Naive thymus-derived CD4-positive, alpha-beta T cell (primary cell): Measurements from ENCODE around the gene NEK8. TPM values are rescaled to one million over a fixed set of nuclear protein-coding genes. Genes with fewer than 3 reads are reported as not detected.
A peak's percentile ranks its signal among the peaks of the same experiment; 100 is the strongest.

Experiments used
- ATAC-seq: fragments of 150-1000 bp; cut with Tn5 transposase; 2 replicates; pipeline ENCODE4 v1.10.0; 2021; ENCODE audit warnings: mild to moderate bottlenecking, moderate library complexity
- CTCF ChIA-PET: fragments of 350-600 bp; sonication (Branson Sonifier 250); formaldehyde crosslinking; loops from one replicate; lab custom pipeline; 2021; ENCODE audit warnings: antibody characterized with exemption; lab: Charles Lee
- POLR2A ChIA-PET: fragments of 350-600 bp; sonication (Branson Sonifier 250); formaldehyde crosslinking; loops from one replicate; lab custom pipeline; 2021; ENCODE audit warnings: antibody characterized with exemption, inconsistent platforms; lab: Charles Lee
- DNase-seq, 9 donors: peaks; one replicate each; pipeline versions ENCODE4 v3.0.0 to v3.0.0-alpha.2; 2020 to 2022; ENCODE audit warnings: mixed read lengths in 1 of 9
- H3K27ac ChIP-seq: one replicate; pipeline ENCODE4 v1.7.0; 2013; ENCODE audit warnings: mild to moderate bottlenecking, low read depth, low read length, moderate library complexity
- H3K27me3 ChIP-seq, 2 donors: one replicate each; pipeline ENCODE4 v1.7.0; 2013; ENCODE audit warnings: low read length in 2 of 2, mild to moderate bottlenecking in 2 of 2, moderate library complexity in 2 of 2; ENCODE audit not compliant: control insufficient read depth in 2 of 2, insufficient read depth in 2 of 2
- H3K36me3 ChIP-seq, 3 experiments: 1 replicate in 2 of 3; 2 replicates in 1 of 3; pipeline ENCODE4 v1.7.0; 2013; ENCODE audit warnings: low read length in 3 of 3, mild to moderate bottlenecking in 3 of 3, moderate library complexity in 1 of 3; ENCODE audit not compliant: insufficient read depth in 3 of 3, control insufficient read depth in 2 of 3
- H3K4me1 ChIP-seq, 2 donors: one replicate each; pipeline ENCODE4 v1.7.0; 2013; ENCODE audit warnings: low read length in 2 of 2, mild to moderate bottlenecking in 2 of 2, moderate library complexity in 1 of 2; ENCODE audit not compliant: control insufficient read depth in 2 of 2, insufficient read depth in 2 of 2
- H3K4me3 ChIP-seq: 2 replicates; pipeline ENCODE4 v1.7.0; 2013; ENCODE audit warnings: mild to moderate bottlenecking, low read length
- H3K9me3 ChIP-seq, 3 experiments: 1 replicate in 2 of 3; 2 replicates in 1 of 3; pipeline ENCODE4 v1.7.0; 2013; ENCODE audit warnings: low read length in 3 of 3; ENCODE audit not compliant: control insufficient read depth in 2 of 3
- H3K27ac Mint-ChIP-seq, 9 donors: one replicate each; pipeline ENCODE4 v1.8.0; 2020 to 2022; ENCODE audit warnings: mixed read lengths in 9 of 9, mild to moderate bottlenecking in 8 of 9, moderate library complexity in 5 of 9, inconsistent platforms in 2 of 9
- H3K27me3 Mint-ChIP-seq, 5 donors: one replicate each; pipeline ENCODE4 v1.8.0; 2021 to 2022; ENCODE audit warnings: mixed read lengths in 5 of 5, mild to moderate bottlenecking in 1 of 5
- H3K36me3 Mint-ChIP-seq, 5 donors: one replicate each; pipeline ENCODE4 v1.8.0; 2020 to 2022; ENCODE audit warnings: mixed read lengths in 5 of 5, mild to moderate bottlenecking in 3 of 5, inconsistent platforms in 1 of 5
- H3K4me1 Mint-ChIP-seq, 7 donors: one replicate each; pipeline ENCODE4 v1.8.0; 2020 to 2022; ENCODE audit warnings: mixed read lengths in 7 of 7, mild to moderate bottlenecking in 3 of 7, inconsistent platforms in 1 of 7
- H3K4me3 Mint-ChIP-seq, 10 donors: one replicate each; pipeline ENCODE4 v1.8.0; 2020 to 2022; ENCODE audit warnings: mild to moderate bottlenecking in 10 of 10, mixed read lengths in 10 of 10, moderate library complexity in 6 of 10, inconsistent platforms in 2 of 10
- H3K9me3 Mint-ChIP-seq, 11 donors: one replicate each; pipeline ENCODE4 v1.8.0; 2020 to 2022; ENCODE audit warnings: mixed read lengths in 11 of 11, mild to moderate bottlenecking in 4 of 11, inconsistent platforms in 1 of 11, moderate library complexity in 1 of 11
- intact Hi-C, 2 donors: fragments of 100-400 bp; cut with micrococcal nuclease; formaldehyde crosslinking; loops; one replicate each; pipeline ENCODE4 v1.15.1; 2023
- polyA plus RNA-seq, 2 donors: library from polyadenylated mRNA; unstranded; fragments of 300-500 nt; fragmentation: Illumina TruSeq; gene quantifications; one replicate each; pipeline ENCODE4 v1.2.3, GENCODE V29; 2021
- total RNA-seq, 6 experiments: library from RNA in 5 of 6; stranded (reverse) in 5 of 6; gene quantifications; 1 replicate in 5 of 6; 2 replicates in 1 of 6; pipeline ENCODE4 v1.2.3 and lab custom pipeline; 2021 to 2026

NEK8 gene
- total RNA-seq (10 to 100 TPM in 3 of 5 experiments, 1 to 10 TPM in 2; 7.5 to 12.8 (median 11.3) TPM), polyA plus RNA-seq (1 to 10 TPM; 3.3 to 4.5 TPM), total RNA-seq (lab: John Stamatoyannopoulos, UW) (10.0 reads per million, percentile 35 among the genes with 10 or more reads in this experiment)

DNA sequence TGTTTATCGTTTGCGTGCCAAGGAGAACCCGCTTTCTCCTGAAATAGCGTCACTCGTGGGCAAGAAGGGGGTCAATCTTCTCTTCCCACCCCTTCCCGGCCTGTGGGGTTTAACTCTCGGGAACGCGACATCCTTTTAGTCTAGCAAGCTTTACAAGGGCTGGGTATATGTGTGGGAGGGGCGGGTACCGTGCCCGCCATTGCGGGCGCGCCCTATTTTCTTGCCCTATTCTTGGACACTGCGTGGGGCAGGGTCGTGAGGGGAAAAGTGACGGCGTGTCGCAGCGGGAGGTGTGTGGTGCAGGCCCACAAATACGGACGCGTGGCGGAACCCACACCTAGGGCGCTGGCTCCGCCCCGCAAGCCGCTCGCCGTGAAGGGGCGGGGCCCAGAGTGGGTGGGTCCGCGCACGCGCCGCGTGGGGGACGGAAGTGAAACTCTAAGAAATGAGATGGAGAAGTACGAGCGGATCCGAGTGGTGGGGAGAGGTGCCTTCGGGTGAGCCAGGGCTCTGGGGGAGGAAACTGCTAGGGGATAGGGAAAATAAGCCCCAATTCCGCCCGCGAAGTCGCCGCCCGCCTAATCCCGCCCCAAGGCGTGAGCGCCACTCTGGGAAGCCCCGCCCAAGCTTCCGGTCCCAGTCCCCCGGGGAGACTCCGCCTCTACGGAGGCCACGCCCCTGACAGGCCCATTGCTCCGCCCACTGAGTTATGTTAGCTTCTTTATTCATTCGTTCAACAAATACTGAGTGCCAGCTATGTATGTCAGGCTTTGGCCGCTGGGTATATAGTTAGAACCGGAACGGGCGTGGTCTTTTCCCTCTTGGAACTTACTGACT is at the start of gene NEK8:
Gene NEK8, plus strand, starts transcription at position 425 of the 837 bp plus-strand sequence. Its CDS starts 26 bp downstream, at position 451.
- peak within 1 kb of the TSS; percentile 100 for H3K27ac ChIP-seq
- H3K36me3 ChIP-seq = peaks cover 0 to 16% (median 8%) of the 10 kb centered on the region in 3 experiments
- peak; percentile 83 for ATAC-seq
- ChIA-PET POLR2A (interaction anchor here (0.6 to 9.2 kb wide), 16 partner anchors 9 to 356 kb away, joined by 3 to 269 read pairs (median 10); partner anchors contain the start of genes BLTP2, DHRS13, FLOT2 and PHF12), CTCF (interaction anchor here (0.6 to 10.6 kb wide), 12 partner anchors 9 to 530 kb away, joined by 3 to 331 read pairs (median 4); partner anchors contain the start of genes FLOT2, RPL23A and TRAF4)
- intact Hi-C loops = loop anchor here (1.0 to 10.0 kb wide), 12 partner anchors 9 to 564 kb away; partner anchors contain the start of genes BLTP2 (in 2 of the 2), RPL23A (in 2 of the 2), DHRS13 (in 1 of the 2) and FAM222B (in 1 of the 2)
- Mint-ChIP-seq H3K27me3 (no peaks in the 10 kb centered on the region), H3K4me3 (peak within 1 kb of the TSS; percentile 82 to 98 (median 96)), H3K9me3 (no peaks in the 10 kb centered on the region), H3K4me1 (peaks cover 12 to 52% (median 41%) of the 10 kb centered on the region in 7 donors), H3K27ac (peak within 1 kb of the TSS; percentile 93 to 100 (median 98)), H3K36me3 (peaks cover 2 to 15% (median 8%) of the 10 kb centered on the region in 5 donors)
- H3K4me1 ChIP-seq = peaks cover 14 to 22% of the 10 kb centered on the region in 2 donors
- H3K27me3 ChIP-seq = no peaks in the 10 kb centered on the region
- no peaks in the 10 kb centered on the region for H3K9me3 ChIP-seq
- H3K4me3 ChIP-seq = peak within 1 kb of the TSS; percentile 83
- peak; percentile 95 to 99 (median 98) for DNase-seq

DNA sequence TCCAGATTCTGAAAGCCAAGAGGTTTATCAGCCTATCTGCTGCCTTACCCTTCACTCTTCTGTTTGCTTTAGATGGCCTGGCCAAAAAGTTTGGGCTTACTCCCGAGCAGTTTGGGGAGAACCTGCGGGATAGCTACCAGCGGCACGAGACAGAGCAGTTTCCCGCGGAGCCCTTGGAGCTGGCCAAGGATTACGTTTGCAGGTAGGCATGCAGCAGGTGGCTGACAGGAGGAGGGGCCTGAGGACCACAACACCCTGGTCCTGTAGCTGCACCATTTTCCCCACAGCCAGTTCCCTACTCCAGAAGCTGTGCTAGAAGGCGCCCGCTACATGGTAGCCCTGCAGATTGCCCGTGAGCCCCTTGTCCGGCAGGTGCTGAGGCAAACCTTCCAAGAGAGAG is 45.9 kb upstream of the NEK8 start:
- no peaks in the 10 kb centered on the region for H3K27me3 ChIP-seq
- H3K27ac Mint-ChIP-seq = peak overlapping the region in 2 of 9 donors; percentile 17 to 41
- H3K36me3 Mint-ChIP-seq = peaks cover 21 to 68% (median 26%) of the 10 kb centered on the region in 5 donors
- no peak overlapping the region for H3K4me3 ChIP-seq
- ATAC-seq = no peak
- ChIA-PET CTCF (no interaction called here), POLR2A (no interaction called here)
- no peaks in the 10 kb centered on the region for H3K4me1 ChIP-seq
- DNase-seq = no peak
- no peaks in the 10 kb centered on the region for H3K9me3 Mint-ChIP-seq
- H3K4me3 Mint-ChIP-seq = no peak overlapping the region
- intact Hi-C loops = no loop called here
- H3K36me3 ChIP-seq = peaks cover 48 to 91% (median 53%) of the 10 kb centered on the region in 3 experiments
- no peak overlapping the region for H3K27ac ChIP-seq
- H3K9me3 ChIP-seq = no peaks in the 10 kb centered on the region
- no peaks in the 10 kb centered on the region for H3K27me3 Mint-ChIP-seq
- H3K4me1 Mint-ChIP-seq = no peaks in the 10 kb centered on the region

DNA sequence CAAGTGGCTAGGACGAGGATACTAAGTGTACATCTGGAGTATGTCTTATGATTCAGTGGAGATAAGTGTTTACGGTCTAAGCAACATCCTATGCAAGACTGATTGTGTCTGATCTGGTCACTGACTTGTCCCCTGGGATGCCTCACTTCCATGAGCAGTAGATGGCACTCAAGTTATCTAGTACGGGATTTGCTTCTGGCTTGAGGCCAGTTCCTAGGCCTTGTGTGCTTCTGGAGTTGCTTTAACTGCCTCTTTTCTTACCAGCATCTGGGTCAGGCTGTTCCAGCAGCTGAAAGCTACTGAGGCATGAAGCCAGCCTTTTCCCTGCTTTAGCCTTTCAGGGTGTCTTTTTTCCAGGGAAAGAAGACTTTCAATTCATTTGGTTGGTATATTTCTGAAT is 43.6 kb upstream of the NEK8 start:
- Histone ChIP-seq H3K36me3 (peaks cover 55 to 95% (median 58%) of the 10 kb centered on the region in 3 experiments), H3K4me3 (no peak overlapping the region), H3K27me3 (no peaks in the 10 kb centered on the region), H3K4me1 (no peaks in the 10 kb centered on the region), H3K27ac (no peak overlapping the region), H3K9me3 (no peaks in the 10 kb centered on the region)
- no peak overlapping the region for H3K4me3 Mint-ChIP-seq
- CTCF ChIA-PET = no interaction called here
- DNase-seq = no peak
- no peak for ATAC-seq
- peak overlapping the region in 1 of 9 donors; percentile 77 for H3K27ac Mint-ChIP-seq
- POLR2A ChIA-PET = no interaction called here
- intact Hi-C loops = no loop called here
- H3K9me3 Mint-ChIP-seq = no peaks in the 10 kb centered on the region
- no peaks in the 10 kb centered on the region for H3K27me3 Mint-ChIP-seq
- no peaks in the 10 kb centered on the region for H3K4me1 Mint-ChIP-seq
- peaks cover 26 to 75% (median 41%) of the 10 kb centered on the region in 5 donors for H3K36me3 Mint-ChIP-seq

DNA sequence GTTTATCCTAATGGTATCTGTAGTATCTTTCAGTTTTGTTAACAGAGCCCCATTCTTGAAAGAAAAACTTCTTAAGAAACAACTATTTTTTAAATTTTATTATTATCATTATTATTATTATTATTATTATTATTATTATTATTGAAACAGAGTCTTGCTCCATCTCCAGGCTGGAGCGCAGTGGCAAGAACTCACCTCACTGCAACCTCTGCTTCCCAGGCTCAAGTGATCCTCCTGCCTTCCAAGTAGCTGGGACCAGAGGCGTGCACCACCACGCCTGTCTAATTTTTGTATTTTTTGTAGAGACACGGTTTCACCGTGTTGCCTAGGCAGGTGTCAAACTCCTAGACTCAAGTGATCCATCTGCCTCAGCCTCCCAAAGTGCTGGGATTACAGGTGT is 43.2 kb upstream of the NEK8 start:
- H3K36me3 ChIP-seq = peaks cover 59 to 98% (median 60%) of the 10 kb centered on the region in 3 experiments
- DNase-seq = no peak
- ATAC-seq = no peak
- no peaks in the 10 kb centered on the region for H3K9me3 ChIP-seq
- ChIA-PET CTCF (no interaction called here), POLR2A (no interaction called here)
- Mint-ChIP-seq H3K4me3 (no peak overlapping the region), H3K27me3 (no peaks in the 10 kb centered on the region), H3K9me3 (no peaks in the 10 kb centered on the region), H3K36me3 (peaks cover 26 to 79% (median 43%) of the 10 kb centered on the region in 5 donors), H3K4me1 (no peaks in the 10 kb centered on the region), H3K27ac (no peak overlapping the region)
- no peak overlapping the region for H3K4me3 ChIP-seq
- H3K27ac ChIP-seq = no peak overlapping the region
- intact Hi-C loops = no loop called here
- H3K4me1 ChIP-seq = no peaks in the 10 kb centered on the region
- no peaks in the 10 kb centered on the region for H3K27me3 ChIP-seq

DNA sequence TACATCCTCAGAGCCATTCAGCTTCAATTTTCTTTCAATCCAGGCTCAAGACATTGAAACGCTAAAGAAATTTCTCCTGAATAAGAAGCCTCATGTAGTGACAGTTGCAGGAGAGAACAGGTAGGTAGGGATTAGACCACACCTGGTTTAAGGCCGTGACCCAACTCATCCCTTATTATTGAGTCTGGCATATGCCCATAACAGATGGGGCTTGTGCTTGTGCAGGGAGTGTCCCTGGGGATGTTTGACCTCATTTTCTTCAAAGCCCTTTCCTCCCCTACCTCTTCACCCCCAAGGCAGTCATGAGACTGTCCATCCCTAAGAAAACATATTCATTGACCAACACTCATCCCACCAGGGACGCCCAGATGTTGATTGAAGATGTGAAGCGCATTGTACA is 42.3 kb upstream of the NEK8 start:
- Histone ChIP-seq H3K4me1 (no peaks in the 10 kb centered on the region), H3K27me3 (no peaks in the 10 kb centered on the region), H3K27ac (no peak overlapping the region), H3K36me3 (peaks cover 54 to 98% (median 58%) of the 10 kb centered on the region in 3 experiments), H3K9me3 (no peaks in the 10 kb centered on the region), H3K4me3 (no peak overlapping the region)
- ChIA-PET POLR2A (no interaction called here), CTCF (interaction anchor here (0.6 kb wide), 1 partner anchor 45 kb away, joined by 7 read pairs; no protein-coding TSS in a partner anchor)
- DNase-seq (no peak), ATAC-seq (no peak)
- Mint-ChIP-seq H3K27ac (no peak overlapping the region), H3K36me3 (peaks cover 26 to 78% (median 45%) of the 10 kb centered on the region in 5 donors), H3K4me3 (no peak overlapping the region), H3K4me1 (no peaks in the 10 kb centered on the region), H3K27me3 (no peaks in the 10 kb centered on the region), H3K9me3 (no peaks in the 10 kb centered on the region)
- intact Hi-C loops = no loop called here

DNA sequence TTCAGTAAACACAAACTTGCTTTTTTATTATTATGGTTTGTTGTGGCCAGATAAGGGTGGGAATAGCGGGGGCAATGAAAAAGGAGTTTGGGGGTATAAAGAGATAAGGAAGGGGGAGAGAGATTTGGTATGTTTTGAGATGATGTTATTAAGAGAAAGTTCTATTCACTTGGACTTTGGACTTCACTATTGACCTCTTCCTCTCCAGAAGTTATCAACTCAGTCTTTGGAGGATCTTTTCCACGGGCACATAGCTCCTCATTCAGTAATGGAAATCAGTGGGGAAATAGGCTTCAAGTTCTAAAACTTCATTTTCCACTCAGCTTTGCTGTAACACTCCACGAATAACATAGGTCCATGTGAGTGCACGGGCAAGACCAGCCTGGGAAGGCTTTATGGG is 40.1 kb upstream of the NEK8 start:
- Histone ChIP-seq H3K4me3 (no peak overlapping the region), H3K27me3 (no peaks in the 10 kb centered on the region), H3K4me1 (no peaks in the 10 kb centered on the region), H3K27ac (no peak overlapping the region), H3K36me3 (peaks cover 45 to 88% (median 52%) of the 10 kb centered on the region in 3 experiments), H3K9me3 (no peaks in the 10 kb centered on the region)
- Mint-ChIP-seq H3K4me3 (no peak overlapping the region), H3K27me3 (no peaks in the 10 kb centered on the region), H3K36me3 (peaks cover 21 to 62% (median 40%) of the 10 kb centered on the region in 5 donors), H3K9me3 (no peaks in the 10 kb centered on the region), H3K4me1 (no peaks in the 10 kb centered on the region), H3K27ac (peak overlapping the region in 1 of 9 donors; percentile 29)
- ChIA-PET CTCF (no interaction called here), POLR2A (interaction anchor here (0.7 kb wide), 1 partner anchor 117 kb away, joined by 3 read pairs; the partner anchor contains the start of gene PIGS)
- intact Hi-C loops = no loop called here
- DNase-seq = no peak
- ATAC-seq = no peak
